ENCODE data around the gene PRKAG3. TPM values are rescaled to one million over a fixed set of nuclear protein-coding genes. Genes with fewer than 3 reads are reported as not detected.

Gene PRKAG3
- total RNA-seq, 3 donors from 2014 or later, result not detected

- no peaks in the 10 kb centered on the region for H3K4me1 ChIP-seq
- peaks cover 0 to 26% of the 10 kb centered on the region in 2 donors for H3K27me3 ChIP-seq
- H3K4me3 ChIP-seq, result no peak overlapping the region
- DNase-seq (ENCODE audit: low spot score in 2 of 2), result no peak
- H3K9me3 ChIP-seq, result no peaks in the 10 kb centered on the region
- no peaks in the 10 kb centered on the region for H3K36me3 ChIP-seq
- H3K27ac ChIP-seq, result no peak overlapping the region
- TF ChIP-seq POLR2A (IDR thresholded peaks at IDR 0.05) (no peak), POLR2AphosphoS5 (IDR thresholded peaks at IDR 0.05) (no peak), CTCF (IDR thresholded peaks at IDR 0.05) (no peak)
- intact Hi-C loops (cut with DNase I; ENCODE audit: low total_unique reads), result no loop called here
Measured at GRCh38 chr2:218869064-218869463, 37.5 kb upstream of the PRKAG3 start.

- peak overlapping the region in 1 of 2 donors; percentile 19 for H3K27ac ChIP-seq
- H3K4me1 ChIP-seq, result no peaks in the 10 kb centered on the region
- no peaks in the 10 kb centered on the region for H3K36me3 ChIP-seq
- intact Hi-C loops (cut with DNase I; ENCODE audit: low total_unique reads), result no loop called here
- DNase-seq (ENCODE audit: low spot score in 2 of 2), result no peak
- H3K4me3 ChIP-seq, result no peak overlapping the region
- TF ChIP-seq POLR2AphosphoS5 (IDR thresholded peaks at IDR 0.05), result no peak
- no peak for TF ChIP-seq POLR2A (IDR thresholded peaks at IDR 0.05)
- no peak for TF ChIP-seq CTCF (IDR thresholded peaks at IDR 0.05)
- peaks cover 0 to 19% of the 10 kb centered on the region in 2 donors for H3K27me3 ChIP-seq
- no peaks in the 10 kb centered on the region for H3K9me3 ChIP-seq
Measured at GRCh38 chr2:218867900-218868299, 36.3 kb upstream of the PRKAG3 start.

GRCh38 chr2:218865999-218866398 lies 34.4 kb upstream of the PRKAG3 start:
- H3K27me3 ChIP-seq, result peaks cover 0 to 4% of the 10 kb centered on the region in 2 donors
- DNase-seq (ENCODE audit: low spot score in 2 of 2), result no peak
- H3K4me1 ChIP-seq, result no peaks in the 10 kb centered on the region
- H3K27ac ChIP-seq, result peak overlapping the region in 1 of 2 donors; percentile 55
- intact Hi-C loops (cut with DNase I; ENCODE audit: low total_unique reads), result no loop called here
- no peaks in the 10 kb centered on the region for H3K9me3 ChIP-seq
- H3K4me3 ChIP-seq, result no peak overlapping the region
- H3K36me3 ChIP-seq, result no peaks in the 10 kb centered on the region
- TF ChIP-seq POLR2A (IDR thresholded peaks at IDR 0.05) (no peak), POLR2AphosphoS5 (IDR thresholded peaks at IDR 0.05) (no peak), CTCF (IDR thresholded peaks at IDR 0.05) (no peak)

DNA sequence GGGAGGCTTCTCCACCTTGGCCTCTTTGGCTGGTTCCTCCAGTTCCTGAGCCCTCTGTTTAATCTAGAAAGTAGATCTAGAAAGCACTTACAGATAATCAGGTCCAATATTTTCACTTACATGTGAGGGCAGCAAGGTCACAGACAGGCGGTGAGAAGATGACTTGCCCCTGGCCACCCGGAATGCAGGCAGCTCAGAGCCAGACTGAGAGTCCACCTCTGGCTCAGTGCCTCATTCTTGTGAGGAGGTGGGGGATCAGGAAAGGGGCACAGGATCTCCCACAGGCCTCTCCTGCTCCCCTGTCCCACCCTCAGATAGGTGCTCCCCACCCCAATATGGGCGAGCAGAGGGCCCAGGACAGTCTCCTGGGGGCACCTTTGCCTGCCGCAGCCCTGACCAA lies 33.8 kb upstream of the PRKAG3 start:
- intact Hi-C loops (cut with DNase I; ENCODE audit: low total_unique reads), result no loop called here
- Histone ChIP-seq H3K27ac (peak overlapping the region in 1 of 2 donors; percentile 55), H3K36me3 (no peaks in the 10 kb centered on the region), H3K4me3 (no peak overlapping the region), H3K4me1 (no peaks in the 10 kb centered on the region), H3K27me3 (no peaks in the 10 kb centered on the region), H3K9me3 (no peaks in the 10 kb centered on the region)
- TF ChIP-seq POLR2A (IDR thresholded peaks at IDR 0.05) (no peak), POLR2AphosphoS5 (IDR thresholded peaks at IDR 0.05) (no peak), CTCF (IDR thresholded peaks at IDR 0.05) (no peak)
- no peak for DNase-seq (ENCODE audit: low spot score in 2 of 2)

GRCh38 chr2:218863021-218863520 lies 31.5 kb upstream of the PRKAG3 start:
- peaks cover 3 to 8% of the 10 kb centered on the region in 2 donors for H3K27me3 ChIP-seq
- intact Hi-C loops (cut with DNase I; ENCODE audit: low total_unique reads), result no loop called here

More at GRCh38 chr2:218863021-218863520, 31.5 kb upstream of the PRKAG3 start:
- no peak for TF ChIP-seq POLR2A (IDR thresholded peaks at IDR 0.05)
- TF ChIP-seq CTCF (IDR thresholded peaks at IDR 0.05), result no peak
- TF ChIP-seq POLR2AphosphoS5 (IDR thresholded peaks at IDR 0.05), result no peak
- Histone ChIP-seq H3K27ac (no peak overlapping the region), H3K4me1 (no peaks in the 10 kb centered on the region), H3K4me3 (no peak overlapping the region), H3K9me3 (no peaks in the 10 kb centered on the region), H3K36me3 (no peaks in the 10 kb centered on the region)
- no peak for DNase-seq (ENCODE audit: low spot score in 2 of 2)
